ENCODE data around the gene ALPI.

GRCh38 chr2:232460171-232460570, 4.2 kb downstream of the ALPI start:
- TF ChIP-seq MYC (IDR thresholded peaks at IDR 0.05; ENCODE audit: low read depth, low read length) (no peak), POLR2A (IDR thresholded peaks at IDR 0.05; ENCODE audit: low read depth, low read length) (no peak), CTCF (IDR thresholded peaks at IDR 0.05; ENCODE audit: extremely low read depth in 1 of 2, insufficient read depth in 1 of 2, low read depth in 1 of 2, low read length in 2 of 2) (no peak), EZH2 (IDR thresholded peaks at IDR 0.05; ENCODE audit: borderline replicate concordance, low read depth, low read length, severe bottlenecking) (no peak), MAX (IDR thresholded peaks at IDR 0.05; ENCODE audit: insufficient read depth, insufficient read length) (no peak), POLR2AphosphoS5 (IDR thresholded peaks at IDR 0.05; ENCODE audit: insufficient read depth, low read depth, low read length) (no peak), FOS (IDR thresholded peaks at IDR 0.05; ENCODE audit: borderline replicate concordance, insufficient read depth, low read length) (no peak)

All from endothelial cell of umbilical vein (primary cell).